Left ventricle myocardium inferior (tissue), 1 donor: ENCODE results near the gene VSIG4. TPM values are rescaled to one million over a fixed set of nuclear protein-coding genes. Genes with fewer than 3 reads are reported as not detected.

Experiments
- DNase-seq: peaks from one replicate; pipeline ENCODE4 v3.0.0-alpha.2; 2020
- H3K27ac ChIP-seq: fragments of 200-600 bp; replicated peaks from 2 replicates; pipeline ENCODE4 v1.8.0; 2021
- H3K27me3 ChIP-seq: fragments of 200-600 bp; 2 replicates; pipeline ENCODE4 v1.8.0; 2021; ENCODE audit warnings: low read depth
- H3K36me3 ChIP-seq: fragments of 200-600 bp; 2 replicates; pipeline ENCODE4 v1.8.0; 2021
- H3K4me1 ChIP-seq: fragments of 200-600 bp; 2 replicates; pipeline ENCODE4 v1.8.0; 2021
- H3K4me3 ChIP-seq: fragments of 200-600 bp; 2 replicates; pipeline ENCODE4 v1.8.0; 2021; ENCODE audit warnings: mild to moderate bottlenecking, moderate library complexity
- H3K9me3 ChIP-seq: fragments of 200-600 bp; replicated peaks from 2 replicates; pipeline ENCODE4 v1.8.0; 2021
- CTCF ChIP-seq: fragments of 200-600 bp; IDR thresholded peaks from 2 replicates; pipeline ENCODE4 v1.8.0; 2021; ENCODE audit warnings: antibody characterized with exemption, mild to moderate bottlenecking, borderline replicate concordance
- intact Hi-C: fragments of 100-400 bp; cut with micrococcal nuclease; formaldehyde crosslinking; loops from one replicate; pipeline ENCODE4 v1.11.0; 2022
- total RNA-seq: library from RNA; stranded (reverse); fragmentation: NEBNext Ultra II Directional; extraction: Animal tissue kit (Norgen Biotek cat#: 25700); gene quantifications from one replicate; pipeline ENCODE4 v1.2.1, GENCODE V29; 2021
- donor health status: DM: no; HTN: yes; CAD: no; lungs with severe emphysema.

Gene VSIG4
- total RNA-seq, 1 donor from 2014 or later: 41.7 TPM

DNA sequence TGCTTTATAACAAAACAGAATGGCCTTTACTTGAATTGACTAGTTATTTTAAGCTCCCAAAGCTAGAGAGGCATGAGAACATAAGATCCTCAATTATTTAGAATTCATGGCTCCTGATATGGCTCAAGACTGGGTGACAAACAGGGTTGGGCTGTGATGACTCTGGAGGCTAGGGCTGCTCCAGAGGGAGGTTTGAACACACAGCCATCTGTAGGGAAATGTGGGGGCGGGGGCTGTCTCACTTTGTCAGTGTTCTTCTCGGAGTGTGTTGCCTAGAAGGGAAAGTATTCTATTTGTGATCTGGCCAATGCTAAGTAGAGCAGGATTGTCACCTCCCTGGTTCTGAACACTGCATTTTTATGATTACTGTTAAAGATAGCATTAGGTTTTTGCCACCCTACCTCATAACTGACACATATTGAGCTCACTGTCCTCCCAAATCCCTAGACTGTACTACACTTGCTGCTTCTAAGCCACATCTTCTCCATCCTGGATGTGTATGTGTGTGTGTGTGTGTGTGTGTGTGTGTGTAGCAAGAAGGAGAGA, 45.9 kb downstream of the VSIG4 start:
- intact Hi-C loops: no loop called here
- Histone ChIP-seq H3K4me1 (no peaks in the 10 kb centered on the region), H3K9me3 (no peaks in the 10 kb centered on the region), H3K27ac (no peak overlapping the region), H3K27me3 (no peaks in the 10 kb centered on the region), H3K4me3 (no peak overlapping the region), H3K36me3 (no peaks in the 10 kb centered on the region)
- DNase-seq: no peak
- no peak for TF ChIP-seq CTCF

DNA sequence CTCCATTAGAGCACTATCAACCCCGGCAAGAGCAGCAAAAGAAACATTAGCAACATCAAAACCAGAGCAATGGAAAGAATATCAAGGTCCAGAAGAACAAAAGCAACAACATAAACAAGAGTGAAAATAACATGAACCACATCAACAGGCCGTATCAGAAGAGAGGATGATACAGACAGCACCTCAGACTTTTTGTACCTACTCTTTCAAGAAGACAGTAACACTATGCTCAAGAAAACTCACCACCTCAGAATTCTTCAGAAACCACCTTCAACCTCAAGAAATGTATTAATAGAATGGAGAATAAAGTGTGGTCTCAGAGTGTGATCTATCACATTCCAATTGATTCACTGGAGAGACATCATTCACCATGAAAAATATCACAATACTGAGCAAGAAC, 46.5 kb downstream of the VSIG4 start:
- Histone ChIP-seq H3K27me3 (no peaks in the 10 kb centered on the region), H3K4me3 (no peak overlapping the region), H3K4me1 (no peaks in the 10 kb centered on the region), H3K36me3 (no peaks in the 10 kb centered on the region), H3K27ac (no peak overlapping the region), H3K9me3 (no peaks in the 10 kb centered on the region)
- no peak for TF ChIP-seq CTCF
- intact Hi-C loops: no loop called here
- DNase-seq: no peak

DNA sequence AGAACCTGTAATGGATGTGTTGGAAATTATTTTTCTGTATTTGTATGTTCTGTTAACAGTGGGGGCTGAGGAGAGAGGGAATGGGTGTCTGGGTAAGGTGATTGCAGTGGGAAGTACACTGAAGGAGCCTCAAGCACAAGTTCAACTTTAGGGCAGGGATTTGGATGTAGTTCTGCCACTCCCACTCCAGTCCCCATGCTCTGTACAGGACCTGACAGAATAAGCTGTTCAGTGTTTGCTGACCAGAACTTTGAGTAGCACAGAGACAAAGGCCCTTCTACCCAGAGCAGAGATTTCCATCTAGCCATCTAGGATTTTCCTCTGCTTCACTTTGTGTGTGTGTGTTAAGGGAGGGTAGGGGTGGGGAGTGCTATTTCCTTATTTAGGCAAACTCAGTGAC, 49.2 kb downstream of the VSIG4 start:
- Histone ChIP-seq H3K36me3 (no peaks in the 10 kb centered on the region), H3K27ac (no peak overlapping the region), H3K4me3 (no peak overlapping the region), H3K27me3 (no peaks in the 10 kb centered on the region), H3K4me1 (no peaks in the 10 kb centered on the region), H3K9me3 (no peaks in the 10 kb centered on the region)
- intact Hi-C loops: no loop called here
- TF ChIP-seq CTCF: no peak
- DNase-seq: no peak

DNA sequence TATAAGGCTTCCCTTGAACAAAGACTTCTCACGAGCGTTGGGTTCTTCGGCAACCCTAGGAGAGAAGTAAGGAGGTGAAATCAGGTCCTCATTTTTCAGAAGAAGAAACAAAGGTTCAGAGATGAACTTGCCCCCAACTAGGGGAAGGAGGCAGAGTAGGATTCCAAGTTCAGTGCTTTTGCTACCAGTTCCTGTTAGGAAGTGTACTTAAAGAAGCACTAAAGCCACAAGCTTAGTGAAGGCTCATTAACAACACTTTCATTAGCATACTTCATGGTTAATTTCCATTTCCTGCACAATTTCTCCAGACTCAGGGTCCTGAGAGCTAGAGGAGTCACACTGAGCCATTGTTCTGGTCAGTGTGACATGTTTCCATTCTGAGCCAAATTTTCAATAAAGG, 52.1 kb downstream of the VSIG4 start:
- Histone ChIP-seq H3K27me3 (no peaks in the 10 kb centered on the region), H3K36me3 (no peaks in the 10 kb centered on the region), H3K4me1 (no peaks in the 10 kb centered on the region), H3K4me3 (no peak overlapping the region), H3K9me3 (no peaks in the 10 kb centered on the region), H3K27ac (no peak overlapping the region)
- intact Hi-C loops: loop anchor here (2.0 to 5.0 kb wide), 2 partner anchors 391 to 405 kb away; no protein-coding TSS in a partner anchor
- TF ChIP-seq CTCF: no peak
- DNase-seq: no peak

- Histone ChIP-seq H3K4me1 (no peaks in the 10 kb centered on the region), H3K9me3 (no peaks in the 10 kb centered on the region), H3K4me3 (no peak overlapping the region), H3K27ac (no peak overlapping the region), H3K27me3 (no peaks in the 10 kb centered on the region), H3K36me3 (no peaks in the 10 kb centered on the region)
- TF ChIP-seq CTCF: peak; percentile 66
- intact Hi-C loops: loop anchor here (2.0 to 5.0 kb wide), 2 partner anchors 389 to 403 kb away; no protein-coding TSS in a partner anchor
- DNase-seq: no peak
Observed at GRCh38 chrX:65985922-65986588, 53.8 kb downstream of the VSIG4 start.
